ENCODE data around the gene SHISA7. TPM values are rescaled to one million over a fixed set of nuclear protein-coding genes. Genes with fewer than 3 reads are reported as not detected.

The SHISA7 gene
- polyA plus RNA-seq, 1 of the 3 experiments (the other 2 are of a cell fraction): 0.02 TPM

DNA sequence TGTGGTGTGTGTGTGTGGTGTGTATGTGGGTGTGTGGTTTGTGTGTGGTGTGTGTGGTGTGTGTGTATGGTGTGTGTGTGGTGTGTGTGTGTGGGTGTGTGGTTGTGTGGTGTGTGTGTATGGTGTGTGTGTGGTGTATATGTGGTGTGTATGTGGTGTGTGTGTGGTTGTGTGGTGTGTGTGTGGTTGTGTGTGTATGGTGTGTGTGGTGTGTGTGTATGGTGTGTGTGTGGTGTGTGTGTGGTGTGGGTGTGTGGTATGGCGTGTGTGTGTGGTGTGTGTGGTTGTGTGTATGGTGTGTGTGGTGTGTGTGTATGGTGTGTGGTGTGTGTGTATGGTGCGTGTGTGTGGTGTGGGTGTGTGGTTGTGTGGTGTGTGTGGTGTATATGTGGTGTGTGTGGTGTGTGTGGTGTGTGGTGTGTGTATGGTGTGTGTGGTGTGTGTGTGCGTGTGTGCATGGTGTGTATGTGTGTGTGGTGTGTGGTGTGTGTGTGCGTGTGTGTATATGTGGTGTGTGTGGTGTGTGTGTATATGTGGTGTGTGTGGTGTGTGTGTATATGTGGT, 8.7 kb downstream of the SHISA7 start (continued):
- TF ChIP-seq GATA2 (CRISPR knock-in tag; IDR thresholded peaks at IDR 0.05): no peak
- no peak for TF ChIP-seq TCF12 (IDR thresholded peaks at IDR 0.05)
- TF ChIP-seq GABPA (IDR thresholded peaks at IDR 0.05; ENCODE audit: low read depth): no peak
- no peak for TF ChIP-seq FOSL2 (IDR thresholded peaks at IDR 0.05; ENCODE audit: borderline replicate concordance, low read depth)
- TF ChIP-seq TEAD4 (IDR thresholded peaks at IDR 0.05; ENCODE audit: borderline replicate concordance, insufficient read depth): no peak
- TF ChIP-seq EZH2phosphoT487 (IDR thresholded peaks at IDR 0.05; ENCODE audit: borderline replicate concordance, low read depth): no peak

DNA sequence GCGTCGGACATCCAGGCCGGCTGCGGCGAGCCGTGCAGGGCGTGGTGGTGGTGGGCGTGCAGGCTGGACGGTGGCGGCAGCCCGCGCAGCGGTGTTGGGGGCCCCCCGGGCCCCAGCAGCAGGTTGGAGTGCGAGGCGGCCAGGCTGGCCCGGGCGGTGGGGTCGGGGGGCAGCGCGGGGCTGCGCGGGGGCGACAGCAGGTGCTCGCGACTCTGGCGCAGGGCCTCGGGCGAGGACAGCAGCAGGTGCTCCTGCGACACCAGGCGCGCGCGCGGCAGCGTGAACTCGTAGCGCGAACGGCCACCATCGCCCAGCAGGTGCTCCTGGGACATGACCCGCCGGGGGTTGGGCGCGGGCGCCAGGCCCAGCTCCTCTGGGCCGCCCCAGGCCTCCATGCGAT, 9.8 kb downstream of the SHISA7 start:
- DNase-seq: no peak
- Histone ChIP-seq H3K9me3 (no peaks in the 10 kb centered on the region), H3K36me3 (replicated peaks in 1 of 2; ENCODE audit: control insufficient read depth in 1 of 2, insufficient read depth in 2 of 2, low read length in 1 of 2) (no peaks in the 10 kb centered on the region), H3K4me3 (ENCODE audit: low read depth in 2 of 2, low read length in 1 of 2) (no peak overlapping the region), H3K9ac (no peak overlapping the region), H4K20me1 (ENCODE audit: insufficient read depth) (no peaks in the 10 kb centered on the region), H2AFZ (ENCODE audit: low read depth) (no peak overlapping the region), H3K4me2 (no peak overlapping the region), H3K4me1 (ENCODE audit: control insufficient read depth in 1 of 2, insufficient read depth in 2 of 2, low read depth in 1 of 2, low read length in 1 of 2) (no peaks in the 10 kb centered on the region), H3K27me3 (ENCODE audit: insufficient read depth) (no peaks in the 10 kb centered on the region), H3K79me2 (ENCODE audit: insufficient read depth) (no peaks in the 10 kb centered on the region), H3F3A (replicated peaks; ENCODE audit: insufficient read depth) (no peaks in the 10 kb centered on the region), H3K9me2 (no peaks in the 10 kb centered on the region), H3K27ac (ENCODE audit: low read depth in 2 of 2, low read length in 1 of 2) (no peak overlapping the region)
- POLR2A ChIA-PET: no interaction called here
- TF ChIP-seq, protein P1, sequence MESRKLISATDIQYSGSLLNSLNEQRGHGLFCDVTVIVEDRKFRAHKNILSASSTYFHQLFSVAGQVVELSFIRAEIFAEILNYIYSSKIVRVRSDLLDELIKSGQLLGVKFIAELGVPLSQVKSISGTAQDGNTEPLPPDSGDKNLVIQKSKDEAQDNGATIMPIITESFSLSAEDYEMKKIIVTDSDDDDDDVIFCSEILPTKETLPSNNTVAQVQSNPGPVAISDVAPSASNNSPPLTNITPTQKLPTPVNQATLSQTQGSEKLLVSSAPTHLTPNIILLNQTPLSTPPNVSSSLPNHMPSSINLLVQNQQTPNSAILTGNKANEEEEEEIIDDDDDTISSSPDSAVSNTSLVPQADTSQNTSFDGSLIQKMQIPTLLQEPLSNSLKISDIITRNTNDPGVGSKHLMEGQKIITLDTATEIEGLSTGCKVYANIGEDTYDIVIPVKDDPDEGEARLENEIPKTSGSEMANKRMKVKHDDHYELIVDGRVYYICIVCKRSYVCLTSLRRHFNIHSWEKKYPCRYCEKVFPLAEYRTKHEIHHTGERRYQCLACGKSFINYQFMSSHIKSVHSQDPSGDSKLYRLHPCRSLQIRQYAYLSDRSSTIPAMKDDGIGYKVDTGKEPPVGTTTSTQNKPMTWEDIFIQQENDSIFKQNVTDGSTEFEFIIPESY (IDR thresholded peaks at IDR 0.05; ENCODE audit: borderline replicate concordance, low read depth): no peak
- no peak for TF ChIP-seq EP300 (IDR thresholded peaks at IDR 0.05; ENCODE audit: borderline replicate concordance in 1 of 2, low read depth in 1 of 2, low read length in 1 of 2)
- TF ChIP-seq, protein P2, sequence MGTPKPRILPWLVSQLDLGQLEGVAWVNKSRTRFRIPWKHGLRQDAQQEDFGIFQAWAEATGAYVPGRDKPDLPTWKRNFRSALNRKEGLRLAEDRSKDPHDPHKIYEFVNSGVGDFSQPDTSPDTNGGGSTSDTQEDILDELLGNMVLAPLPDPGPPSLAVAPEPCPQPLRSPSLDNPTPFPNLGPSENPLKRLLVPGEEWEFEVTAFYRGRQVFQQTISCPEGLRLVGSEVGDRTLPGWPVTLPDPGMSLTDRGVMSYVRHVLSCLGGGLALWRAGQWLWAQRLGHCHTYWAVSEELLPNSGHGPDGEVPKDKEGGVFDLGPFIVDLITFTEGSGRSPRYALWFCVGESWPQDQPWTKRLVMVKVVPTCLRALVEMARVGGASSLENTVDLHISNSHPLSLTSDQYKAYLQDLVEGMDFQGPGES (IDR thresholded peaks at IDR 0.05; ENCODE audit: low read depth, low read length): no peak
- TF ChIP-seq TEAD4 (IDR thresholded peaks at IDR 0.05; ENCODE audit: borderline replicate concordance, insufficient read depth): no peak
- TF ChIP-seq, protein P3, sequence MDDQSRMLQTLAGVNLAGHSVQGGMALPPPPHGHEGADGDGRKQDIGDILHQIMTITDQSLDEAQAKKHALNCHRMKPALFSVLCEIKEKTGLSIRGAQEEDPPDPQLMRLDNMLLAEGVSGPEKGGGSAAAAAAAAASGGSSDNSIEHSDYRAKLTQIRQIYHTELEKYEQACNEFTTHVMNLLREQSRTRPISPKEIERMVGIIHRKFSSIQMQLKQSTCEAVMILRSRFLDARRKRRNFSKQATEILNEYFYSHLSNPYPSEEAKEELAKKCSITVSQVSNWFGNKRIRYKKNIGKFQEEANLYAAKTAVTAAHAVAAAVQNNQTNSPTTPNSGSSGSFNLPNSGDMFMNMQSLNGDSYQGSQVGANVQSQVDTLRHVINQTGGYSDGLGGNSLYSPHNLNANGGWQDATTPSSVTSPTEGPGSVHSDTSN (IDR thresholded peaks at IDR 0.05): no peak
- 84% methylated on average over 25 of the region's 48 CpGs for WGBS (ENCODE audit: low lambda C conversion rate)
- CTCF ChIA-PET: no interaction called here
